Sigmoid colon (tissue), 7 donors: Measurements from ENCODE around the gene RAE1. TPM values are rescaled to one million over a fixed set of nuclear protein-coding genes. Genes with fewer than 3 reads are reported as not detected.

ENCODE experiments used
- DNase-seq: peaks from one replicate; pipeline ENCODE4 v3.0.0-alpha.2; 2019
- H3K27ac ChIP-seq, 4 donors: fragments of 200-600 bp; sonication (generic); one replicate each; pipeline ENCODE4 v1.5.1; 2016 to 2019; ENCODE audit warnings: mild to moderate bottlenecking in 1 of 4
- H3K27me3 ChIP-seq, 3 donors: fragments of 200-600 bp; sonication (generic); one replicate each; pipeline ENCODE4 v1.5.1; 2019; ENCODE audit warnings: mild to moderate bottlenecking in 1 of 3
- H3K36me3 ChIP-seq, 4 donors: fragments of 200-600 bp; sonication (generic); one replicate each; pipeline ENCODE4 v1.5.1; 2016 to 2019
- H3K4me1 ChIP-seq, 4 donors: fragments of 200-600 bp; sonication (generic); one replicate each; pipeline ENCODE4 v1.5.1; 2017 to 2019
- H3K4me3 ChIP-seq, 4 donors: fragments of 200-600 bp; sonication (generic); one replicate each; pipeline ENCODE4 v1.5.1; 2017 to 2019; ENCODE audit warnings: mild to moderate bottlenecking in 2 of 4, moderate library complexity in 1 of 4
- H3K9me3 ChIP-seq, 4 donors: fragments of 200-600 bp in 3 of 4; sonication (generic) in 3 of 4; one replicate each; pipeline versions ENCODE4 v1.5.1 to v1.6.1; 2013 to 2019
- EP300 ChIP-seq, 4 donors: sonication (generic); formaldehyde crosslinking; IDR thresholded peaks; one replicate each; pipeline ENCODE4 v1.6.1; 2017; ENCODE audit warnings: antibody characterized with exemption in 4 of 4
- POLR2A ChIP-seq, 2 donors: fragments of 450-650 bp; IDR thresholded peaks; one replicate each; pipeline ENCODE4 v1.6.1; 2016; ENCODE audit warnings: antibody characterized with exemption in 2 of 2, mild to moderate bottlenecking in 2 of 2, moderate library complexity in 2 of 2
- POLR2AphosphoS5 ChIP-seq, 4 donors: sonication (generic); formaldehyde crosslinking; IDR thresholded peaks; one replicate each; pipeline ENCODE4 v1.6.1; 2017; ENCODE audit warnings: antibody characterized with exemption in 4 of 4
- WGBS, 2 donors: extraction: QIAGEN DNeasy Blood & Tissue Kit; methylation state at CpG; one replicate each; pipeline ENCODE4 v1.1.7; 2013; 5-methylcytosine and 5-hydroxymethylcytosine counted together
- intact Hi-C: fragments of 100-400 bp; cut with DNase I; formaldehyde crosslinking; loops from one replicate; pipeline ENCODE4 v1.15.1; 2023
- polyA plus RNA-seq, 3 donors: library from polyadenylated mRNA; stranded (reverse); fragments of 200-250 nt; gene quantifications; one replicate each; pipeline ENCODE4 v1.2.3, GENCODE V29; 2013
- total RNA-seq, 4 donors: library from RNA; depleted of rRNA; stranded (reverse); fragments of >200 nt; gene quantifications; one replicate each; pipeline ENCODE4 v1.1.0, GENCODE V29; 2016
- TF ChIP-seq, protein P1 (sequence below), 4 experiments: fragments of 450-650 bp in 3 of 4; fragments of 200-600 bp in 1 of 4; IDR thresholded peaks; one replicate each; pipeline ENCODE4 v1.5.1; 2016 to 2019; ENCODE audit warnings: antibody characterized with exemption in 4 of 4, mild to moderate bottlenecking in 3 of 4, moderate library complexity in 2 of 4
- donor health status: healthy with polysubstance abuse.
- donor health status: Bipolar disorder and iron deficiency.
- donor health status: healthy.

Gene RAE1
- total and polyA plus RNA-seq, 7 donors = 13.6 to 20.9 (median 16.4) TPM

GRCh38 chr20:57396212-57396983 lies 45.3 kb downstream of the RAE1 start:
- H3K27me3 ChIP-seq = no peaks in the 10 kb centered on the region

GRCh38 chr20:57396984-57397692 lies 46.1 kb downstream of the RAE1 start:
- Histone ChIP-seq H3K9me3 (no peaks in the 10 kb centered on the region), H3K27me3 (no peaks in the 10 kb centered on the region), H3K4me1 (peaks cover 0 to 100% (median 96%) of the 10 kb centered on the region in 4 donors), H3K36me3 (peaks cover under 1 to 52% (median 23%) of the 10 kb centered on the region in 4 donors), H3K4me3 (peak overlapping the region in 2 of 4 donors; percentile 16 to 20), H3K27ac (peak overlapping the region; percentile 92 to 98 (median 98))
- WGBS, 2 donors = 74 to 82% methylated on average over 16 of the region's 16 CpGs
- no peak for TF ChIP-seq POLR2AphosphoS5 (IDR thresholded peaks at IDR 0.05)
- TF ChIP-seq POLR2A (IDR thresholded peaks at IDR 0.05) = no peak
- TF ChIP-seq, protein P1, sequence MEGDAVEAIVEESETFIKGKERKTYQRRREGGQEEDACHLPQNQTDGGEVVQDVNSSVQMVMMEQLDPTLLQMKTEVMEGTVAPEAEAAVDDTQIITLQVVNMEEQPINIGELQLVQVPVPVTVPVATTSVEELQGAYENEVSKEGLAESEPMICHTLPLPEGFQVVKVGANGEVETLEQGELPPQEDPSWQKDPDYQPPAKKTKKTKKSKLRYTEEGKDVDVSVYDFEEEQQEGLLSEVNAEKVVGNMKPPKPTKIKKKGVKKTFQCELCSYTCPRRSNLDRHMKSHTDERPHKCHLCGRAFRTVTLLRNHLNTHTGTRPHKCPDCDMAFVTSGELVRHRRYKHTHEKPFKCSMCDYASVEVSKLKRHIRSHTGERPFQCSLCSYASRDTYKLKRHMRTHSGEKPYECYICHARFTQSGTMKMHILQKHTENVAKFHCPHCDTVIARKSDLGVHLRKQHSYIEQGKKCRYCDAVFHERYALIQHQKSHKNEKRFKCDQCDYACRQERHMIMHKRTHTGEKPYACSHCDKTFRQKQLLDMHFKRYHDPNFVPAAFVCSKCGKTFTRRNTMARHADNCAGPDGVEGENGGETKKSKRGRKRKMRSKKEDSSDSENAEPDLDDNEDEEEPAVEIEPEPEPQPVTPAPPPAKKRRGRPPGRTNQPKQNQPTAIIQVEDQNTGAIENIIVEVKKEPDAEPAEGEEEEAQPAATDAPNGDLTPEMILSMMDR (IDR thresholded peaks at IDR 0.05) = no peak
- TF ChIP-seq EP300 (IDR thresholded peaks at IDR 0.05) = no peak
- peak; percentile 66 for DNase-seq
- intact Hi-C loops = no loop called here

More at GRCh38 chr20:57396212-57396983, 45.3 kb downstream of the RAE1 start:
- peak overlapping the region in 3 of 4 donors; percentile 92 to 96 (median 96) for H3K4me3 ChIP-seq
- intact Hi-C loops = no loop called here
- TF ChIP-seq, protein P1 (IDR thresholded peaks at IDR 0.05) = no peak
- TF ChIP-seq POLR2A (IDR thresholded peaks at IDR 0.05) (no peak), POLR2AphosphoS5 (IDR thresholded peaks at IDR 0.05) (no peak), EP300 (IDR thresholded peaks at IDR 0.05) (no peak)
- peaks cover 0 to 46% (median 16%) of the 10 kb centered on the region in 4 donors for H3K36me3 ChIP-seq
- DNase-seq = peak; percentile 72
- WGBS, 2 donors = 88 to 89% methylated on average over 16 of the region's 16 CpGs
- peaks cover 0 to 94% (median 89%) of the 10 kb centered on the region in 4 donors for H3K4me1 ChIP-seq
- no peaks in the 10 kb centered on the region for H3K9me3 ChIP-seq
- H3K27ac ChIP-seq = peak overlapping the region; percentile 92 to 98 (median 98)

- Histone ChIP-seq H3K27ac (peak overlapping the region; percentile 92 to 98 (median 98)), H3K4me3 (peak overlapping the region in 2 of 4 donors; percentile 16 to 20), H3K27me3 (no peaks in the 10 kb centered on the region), H3K9me3 (no peaks in the 10 kb centered on the region), H3K4me1 (peaks cover 0 to 100% (median 99%) of the 10 kb centered on the region in 4 donors), H3K36me3 (peaks cover 5 to 57% (median 26%) of the 10 kb centered on the region in 4 donors)
- 31 to 51% methylated on average over 13 of the region's 13 CpGs for WGBS, 2 donors
- TF ChIP-seq, protein P1 (IDR thresholded peaks at IDR 0.05) = no peak
- TF ChIP-seq EP300 (IDR thresholded peaks at IDR 0.05) (no peak), POLR2AphosphoS5 (IDR thresholded peaks at IDR 0.05) (peak; percentile 20 to 60 (median 47))
- peak; percentile 75 for DNase-seq
- intact Hi-C loops = no loop called here
Measured at GRCh38 chr20:57397693-57398108, 46.6 kb downstream of the RAE1 start.

GRCh38 chr20:57398231-57398821 lies 47.3 kb downstream of the RAE1 start:
- WGBS, 2 donors = 9 to 21% methylated on average over 27 of the region's 27 CpGs
- intact Hi-C loops = no loop called here
- no peak for TF ChIP-seq POLR2A (IDR thresholded peaks at IDR 0.05)
- peak in 3 of 4 donors; percentile 49 to 73 (median 67) for TF ChIP-seq POLR2AphosphoS5 (IDR thresholded peaks at IDR 0.05)
- TF ChIP-seq, protein P1 (IDR thresholded peaks at IDR 0.05) = no peak
- peak in 2 of 4 donors; percentile 31 to 51 for TF ChIP-seq EP300 (IDR thresholded peaks at IDR 0.05)
- Histone ChIP-seq H3K27ac (peak overlapping the region; percentile 92 to 98 (median 98)), H3K36me3 (peaks cover 5 to 59% (median 28%) of the 10 kb centered on the region in 4 donors), H3K4me3 (peak overlapping the region in 3 of 4 donors; percentile 16 to 20 (median 19)), H3K4me1 (peaks cover 0 to 100% (median 99%) of the 10 kb centered on the region in 4 donors), H3K27me3 (no peaks in the 10 kb centered on the region), H3K9me3 (no peaks in the 10 kb centered on the region)
- peak; percentile 89 for DNase-seq
